GM12878 (cell line): ENCODE results near the gene CLDN6. TPM values are rescaled to one million over a fixed set of nuclear protein-coding genes. Genes with fewer than 3 reads are reported as not detected.

Experiments used
- ATAC-seq: fragments of 200-7000 bp; cut with Tn5 transposase; 3 replicates; pipeline ENCODE4 v1.9.1; 2020; ENCODE audit warnings: mild to moderate bottlenecking, moderate library complexity
- BruUV-seq: library from RNA; stranded (reverse); fragments of 400-500 nt; replicated peaks from 2 replicates; lab custom pipeline; 2021; lab: Mats Ljungman, UMichigan
- CTCF ChIA-PET: fragments of 300-600 bp; sonication (Branson Sonifier 250); formaldehyde crosslinking; extraction: SDS; loops from one replicate; lab custom pipeline; 2021; ENCODE audit warnings: inconsistent platforms; lab: Yijun Ruan, JAX
- POLR2A ChIA-PET: fragments of 350-600 bp; formaldehyde crosslinking; extraction: SDS; loops from one replicate; lab custom pipeline; 2021; ENCODE audit warnings: inconsistent platforms; lab: Charles Lee
- RAD21 ChIA-PET: fragments of 300-600 bp; sonication (Branson Sonifier 250); formaldehyde crosslinking; loops from one replicate; lab custom pipeline; 2023; ENCODE audit warnings: antibody characterized with exemption; ENCODE audit not compliant: unreplicated experiment; lab: Charles Lee
- SMC1A ChIA-PET: fragments of 300-600 bp; sonication (Branson Sonifier 250); formaldehyde crosslinking; loops from one replicate; lab custom pipeline; 2023; ENCODE audit not compliant: unreplicated experiment, uncharacterized antibody; lab: Charles Lee
- DNase-seq: peaks from one replicate; pipeline ENCODE4 v3.0.0-alpha.2; 2011; ENCODE audit warnings: low read depth, low spot score
- FAIRE-seq: peaks from 3 replicates; lab custom pipeline; 2011; peaks lifted over from hg19 to GRCh38; lab: Jason Lieb, UNC
- H2AFZ ChIP-seq: 2 replicates; pipeline ENCODE4 v1.6.0; 2011; ENCODE audit warnings: low read depth, low read length, control low read depth; ENCODE audit not compliant: control insufficient read depth
- H3K27ac ChIP-seq: 2 replicates; pipeline ENCODE4 v1.5.1; 2011; ENCODE audit warnings: control low read depth; ENCODE audit not compliant: control insufficient read depth, insufficient read depth
- H3K27me3 ChIP-seq, 2 experiments: replicated peaks in 1 of 2; 2 replicates each; pipeline versions ENCODE4 v1.6.0 to v1.6.1; 2011; ENCODE audit warnings: low read length in 1 of 2; ENCODE audit not compliant: control insufficient read depth in 2 of 2, insufficient read depth in 2 of 2
- H3K36me3 ChIP-seq, 2 experiments: 2 replicates each; pipeline ENCODE4 v1.5.1; 2011; ENCODE audit warnings: low read length in 1 of 2; ENCODE audit not compliant: control insufficient read depth in 2 of 2, insufficient read depth in 2 of 2
- H3K4me1 ChIP-seq: 2 replicates; pipeline ENCODE4 v1.6.1; 2011; ENCODE audit warnings: mild to moderate bottlenecking, low read length, moderate library complexity, mixed read lengths; ENCODE audit not compliant: control insufficient read depth, insufficient read depth
- H3K4me2 ChIP-seq: 2 replicates; pipeline ENCODE4 v1.6.0; 2011; ENCODE audit warnings: control low read depth; ENCODE audit not compliant: control insufficient read depth, insufficient read depth
- H3K4me3 ChIP-seq: fragments of 200-600 bp; sonication (generic); 2 replicates; pipeline ENCODE4 v1.5.1; 2016
- H3K79me2 ChIP-seq: 2 replicates; pipeline ENCODE4 v1.6.0; 2011; ENCODE audit warnings: low read length; ENCODE audit not compliant: control insufficient read depth, insufficient read depth
- H3K9ac ChIP-seq: 2 replicates; pipeline ENCODE4 v1.8.0; 2011; ENCODE audit warnings: low read length, control low read depth, mixed read lengths; ENCODE audit not compliant: control insufficient read depth, insufficient read depth
- H3K9me3 ChIP-seq: replicated peaks from 3 replicates; pipeline ENCODE4 v1.5.1; 2011; ENCODE audit warnings: mild to moderate bottlenecking, low read length; ENCODE audit not compliant: control insufficient read depth, insufficient read depth
- H4K20me1 ChIP-seq: 2 replicates; pipeline ENCODE4 v1.6.0; 2011; ENCODE audit not compliant: control insufficient read depth, insufficient read depth
- BACH1 ChIP-seq: fragments of 450-650 bp; IDR thresholded peaks from 2 replicates; pipeline ENCODE4 v1.6.1; 2017; ENCODE audit warnings: mild to moderate bottlenecking, borderline replicate concordance
- ETV6 ChIP-seq, 2 experiments: fragments of 450-650 bp in 1 of 2; IDR thresholded peaks in 1 of 2; conservative IDR thresholded peaks in 1 of 2; 2 replicates each; pipeline ENCODE4 v1.6.1; 2014; ENCODE audit warnings: antibody characterized with exemption in 1 of 2, borderline replicate concordance in 1 of 2, low read depth in 1 of 2, mild to moderate bottlenecking in 1 of 2, moderate library complexity in 1 of 2
- FOS ChIP-seq: IDR thresholded peaks from 3 replicates; pipeline ENCODE4 v1.6.1; 2011; ENCODE audit warnings: borderline replicate concordance; ENCODE audit not compliant: insufficient read length; ENCODE audit errors: extremely low read depth
- HCFC1 ChIP-seq: fragments of 150-350 bp; IDR thresholded peaks from 2 replicates; pipeline ENCODE4 v1.6.1; 2014; ENCODE audit warnings: low read length
- KDM1A ChIP-seq: fragments of 200-600 bp; sonication (generic); IDR thresholded peaks from 2 replicates; pipeline ENCODE4 v1.6.1; 2016; ENCODE audit warnings: borderline replicate concordance
- NBN ChIP-seq: fragments of 450-650 bp; IDR thresholded peaks from 2 replicates; pipeline ENCODE4 v1.6.1; 2016
- PAX8 ChIP-seq: fragments of 450-650 bp; IDR thresholded peaks from 2 replicates; pipeline ENCODE4 v1.6.1; 2017; ENCODE audit warnings: mild to moderate bottlenecking, moderate library complexity
- POLR2A ChIP-seq: IDR thresholded peaks from 2 replicates; pipeline ENCODE4 v1.6.1; 2011; ENCODE audit warnings: low read depth, mild to moderate bottlenecking, low read length
- RB1 ChIP-seq: fragments of 450-650 bp; formaldehyde crosslinking; IDR thresholded peaks from 2 replicates; pipeline ENCODE4 v1.6.1; 2017; ENCODE audit warnings: mild to moderate bottlenecking, borderline replicate concordance
- RFX5 ChIP-seq: IDR thresholded peaks from 2 replicates; pipeline ENCODE4 v1.6.1; 2011; ENCODE audit warnings: low read depth, low read length, improper control_type of control experiment
- TCF3 ChIP-seq: IDR thresholded peaks from 2 replicates; pipeline ENCODE4 v1.6.1; 2012; ENCODE audit warnings: low read depth, mild to moderate bottlenecking, low read length, borderline replicate concordance; ENCODE audit not compliant: insufficient read depth
- TCF7 ChIP-seq: IDR thresholded peaks from 2 replicates; pipeline ENCODE4 v1.6.1; 2014; ENCODE audit warnings: antibody characterized with exemption, borderline replicate concordance
- ZSCAN29 ChIP-seq: fragments of 450-650 bp; IDR thresholded peaks from 2 replicates; pipeline ENCODE4 v1.6.1; 2017; ENCODE audit warnings: mild to moderate bottlenecking, moderate library complexity
- WGBS: methylation state at CpG from one replicate; pipeline ENCODE4 v1.1.6; 2016; ENCODE audit warnings: low lambda C conversion rate; ENCODE audit not compliant: insufficient replicate concordance, insufficient coverage; ENCODE audit errors: missing lambda C conversion rate; 5-methylcytosine and 5-hydroxymethylcytosine counted together
- in situ Hi-C: fragments of 300-500 bp; cut with MboI; formaldehyde crosslinking; loops from 9 replicates; pipeline ENCODE4 v1.14.3; 2018; ENCODE audit warnings: mixed read lengths
- intact Hi-C: fragments of 100-400 bp; cut with micrococcal nuclease; formaldehyde crosslinking; loops from one replicate; pipeline ENCODE4 v1.14.2; 2022; ENCODE audit not compliant: unreplicated experiment
- polyA plus RNA-seq, 11 experiments: library from polyadenylated mRNA; depleted of rRNA in 4 of 11; unstranded in 6 of 11; stranded (reverse) in 5 of 11; fragments of >200 nt; fragmentation: Nextera tagmentation in 4 of 11; fragmentation: Illumina TruSeq in 1 of 11; extraction: Ambion mirVana in 4 of 11; extraction: Trizol in 1 of 11; gene quantifications; 1 replicate in 1 of 11; 2 replicates in 10 of 11; pipeline versions ENCODE4 v1.2.1 to v1.2.3, GENCODE V29; 2011 to 2016; ENCODE audit warnings: inconsistent platforms in 2 of 11, missing spikeins in 2 of 11, low read depth in 1 of 11
- total RNA-seq, 4 experiments: library from RNA; depleted of rRNA in 3 of 4; stranded (reverse); fragments of >200 nt in 3 of 4; fragmentation: Illumina TruSeq in 1 of 4; extraction: Trizol in 1 of 4; gene quantifications; 2 replicates each; pipeline versions ENCODE4 v1.2.1 to v1.2.3, GENCODE V29; 2013 to 2021
- TF ChIP-seq, protein P1 (sequence below): IDR thresholded peaks from 2 replicates; pipeline ENCODE4 v1.6.1; 2012; ENCODE audit warnings: low read depth, low read length, improper control_type of control experiment
- TF ChIP-seq, protein P2 (sequence below): fragments of 450-650 bp; IDR thresholded peaks from 2 replicates; pipeline ENCODE4 v1.6.1; 2016; ENCODE audit warnings: mild to moderate bottlenecking
- TF ChIP-seq, protein P3 (sequence below): IDR thresholded peaks from 2 replicates; pipeline ENCODE4 v1.6.1; 2012; ENCODE audit warnings: low read depth, low read length, improper control_type of control experiment

The CLDN6 gene
- total and polyA plus RNA-seq, 10 of the 15 experiments (the other 5 are each of a cell fraction or from before 2014, with no cell fraction given): 0.15 to 0.26 (median 0.23) TPM; not detected in 7

DNA sequence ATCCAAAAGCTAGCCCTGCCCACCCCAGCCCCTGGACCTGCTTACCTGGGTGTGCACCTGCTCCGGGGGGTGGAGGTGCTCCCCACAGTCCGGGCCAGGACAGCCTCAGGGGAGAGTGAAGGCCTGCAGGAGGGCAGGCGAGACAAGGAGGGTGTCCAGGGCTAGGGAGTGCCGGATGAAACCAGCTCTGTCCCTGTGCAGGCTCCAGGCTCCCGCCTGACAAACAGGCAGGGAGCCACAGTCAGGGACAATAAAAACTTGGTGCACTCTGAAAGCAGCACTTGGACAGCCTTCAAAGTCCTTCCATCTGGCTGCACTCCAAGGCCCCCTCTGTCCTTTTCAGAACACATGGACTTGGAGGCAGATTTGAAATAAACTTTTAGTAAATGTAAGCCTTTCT lies 44.9 kb downstream of the CLDN6 start:
- POLR2A ChIA-PET: interaction anchor here (1.1 kb wide), 1 partner anchor 27 kb away, joined by 3 read pairs; no protein-coding TSS in a partner anchor
- 74% methylated on average over 4 of the region's 5 CpGs for WGBS

DNA sequence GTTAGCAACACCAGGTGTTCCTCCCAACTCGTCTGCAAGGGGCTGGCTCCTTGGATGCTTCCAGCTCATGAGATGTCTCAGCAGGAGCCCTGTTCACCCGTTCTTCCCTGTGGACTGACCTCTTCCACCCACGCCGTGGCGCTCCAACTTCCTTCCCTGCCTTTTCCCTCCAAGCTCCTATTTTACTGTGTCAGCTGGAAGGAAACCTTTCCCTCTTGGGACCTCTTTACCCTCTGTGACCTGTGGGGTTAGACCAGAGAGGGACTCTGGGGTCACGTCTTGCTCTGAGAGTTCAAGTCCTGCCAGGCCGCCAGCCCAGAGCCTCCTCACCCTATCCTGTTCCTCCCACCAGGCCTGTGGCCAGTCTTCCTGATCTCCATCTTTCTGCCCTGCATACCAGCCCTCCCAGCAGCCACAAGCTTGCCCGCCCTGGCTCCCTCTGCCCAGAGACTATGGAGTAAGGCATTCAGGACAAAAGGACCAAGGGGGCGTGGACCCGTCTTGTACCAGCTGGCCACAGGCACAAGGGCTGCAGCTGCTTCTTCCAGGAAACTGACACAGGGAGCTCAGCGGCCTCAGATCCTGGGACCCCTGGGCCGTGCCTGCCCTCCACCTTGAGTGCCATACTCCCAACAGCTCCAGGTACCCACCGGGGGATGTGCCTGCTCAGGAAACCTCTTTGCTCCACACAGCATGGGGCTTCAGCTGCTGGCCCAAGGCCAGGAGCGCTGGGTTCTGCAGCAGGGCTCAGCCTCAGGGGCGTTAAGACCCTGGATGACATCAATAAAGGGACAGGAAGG lies 45.8 kb downstream of the CLDN6 start:
- H3K4me3 ChIP-seq: no peak overlapping the region
- no peak for FAIRE-seq
- intact Hi-C loops (no loop called here), in situ Hi-C loops (no loop called here)
- CTCF ChIA-PET: interaction anchor here (1.0 to 1.7 kb wide), 3 partner anchors 9 to 52 kb away, joined by 3 to 4 read pairs (median 4); partner anchors contain the start of gene PKMYT1
- BruUV-seq: no TSS peak
- H3K27me3 ChIP-seq: no peaks in the 10 kb centered on the region
- ATAC-seq: no peak
- H3K79me2 ChIP-seq: peaks cover 16% of the 10 kb centered on the region
- 80% methylated on average over 15 of the region's 15 CpGs for WGBS
- no peaks in the 10 kb centered on the region for H4K20me1 ChIP-seq
- peaks cover 13% of the 10 kb centered on the region for H3K4me1 ChIP-seq
- SMC1A ChIA-PET: interaction anchor here (0.8 kb wide), 1 partner anchor 8 kb away, joined by 3 read pairs; the partner anchor contains the start of gene KREMEN2
- DNase-seq: no peak
- H2AFZ ChIP-seq: no peak overlapping the region
- peaks cover 4 to 20% of the 10 kb centered on the region in 2 experiments; a peak in 3 of 4 replicates for H3K36me3 ChIP-seq
- H3K27ac ChIP-seq: no peak overlapping the region
- no peaks in the 10 kb centered on the region for H3K9me3 ChIP-seq
- no peak overlapping the region for H3K9ac ChIP-seq
- POLR2A ChIA-PET: interaction anchor here (1.5 kb wide), 1 partner anchor 9 kb away, joined by 4 read pairs; the partner anchor contains the start of gene PKMYT1
- no peak overlapping the region for H3K4me2 ChIP-seq
- TF ChIP-seq NBN (no peak), TCF7 (no peak), RB1 (no peak), ETV6 (conservative IDR thresholded peaks at IDR 0.05 in 1 of 2, IDR thresholded peaks at IDR 0.05 in 1 of 2; ENCODE audit: borderline replicate concordance in 1 of 2, low read depth in 1 of 2) (no peak), RFX5 (no peak), FOS (no peak), PAX8 (no peak), HCFC1 (no peak)
- TF ChIP-seq, protein P1, sequence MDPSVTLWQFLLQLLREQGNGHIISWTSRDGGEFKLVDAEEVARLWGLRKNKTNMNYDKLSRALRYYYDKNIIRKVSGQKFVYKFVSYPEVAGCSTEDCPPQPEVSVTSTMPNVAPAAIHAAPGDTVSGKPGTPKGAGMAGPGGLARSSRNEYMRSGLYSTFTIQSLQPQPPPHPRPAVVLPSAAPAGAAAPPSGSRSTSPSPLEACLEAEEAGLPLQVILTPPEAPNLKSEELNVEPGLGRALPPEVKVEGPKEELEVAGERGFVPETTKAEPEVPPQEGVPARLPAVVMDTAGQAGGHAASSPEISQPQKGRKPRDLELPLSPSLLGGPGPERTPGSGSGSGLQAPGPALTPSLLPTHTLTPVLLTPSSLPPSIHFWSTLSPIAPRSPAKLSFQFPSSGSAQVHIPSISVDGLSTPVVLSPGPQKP: no peak
- TF ChIP-seq, protein P2, sequence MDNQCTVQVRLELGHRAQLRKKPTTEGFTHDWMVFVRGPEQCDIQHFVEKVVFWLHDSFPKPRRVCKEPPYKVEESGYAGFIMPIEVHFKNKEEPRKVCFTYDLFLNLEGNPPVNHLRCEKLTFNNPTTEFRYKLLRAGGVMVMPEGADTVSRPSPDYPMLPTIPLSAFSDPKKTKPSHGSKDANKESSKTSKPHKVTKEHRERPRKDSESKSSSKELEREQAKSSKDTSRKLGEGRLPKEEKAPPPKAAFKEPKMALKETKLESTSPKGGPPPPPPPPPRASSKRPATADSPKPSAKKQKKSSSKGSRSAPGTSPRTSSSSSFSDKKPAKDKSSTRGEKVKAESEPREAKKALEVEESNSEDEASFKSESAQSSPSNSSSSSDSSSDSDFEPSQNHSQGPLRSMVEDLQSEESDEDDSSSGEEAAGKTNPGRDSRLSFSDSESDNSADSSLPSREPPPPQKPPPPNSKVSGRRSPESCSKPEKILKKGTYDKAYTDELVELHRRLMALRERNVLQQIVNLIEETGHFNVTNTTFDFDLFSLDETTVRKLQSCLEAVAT: no peak
- RAD21 ChIA-PET: no interaction called here

More for the DNA sequence above, 44.9 kb downstream of the CLDN6 start:
- ChIA-PET RAD21 (no interaction called here), SMC1A (interaction anchor here (0.8 kb wide), 1 partner anchor 9 kb away, joined by 3 read pairs; the partner anchor contains the start of gene KREMEN2), CTCF (interaction anchor here (1.4 kb wide), 1 partner anchor 53 kb away, joined by 3 read pairs; no protein-coding TSS in a partner anchor)
- H3K79me2 ChIP-seq: peaks cover 16% of the 10 kb centered on the region
- H3K4me3 ChIP-seq: no peak overlapping the region
- no peaks in the 10 kb centered on the region for H4K20me1 ChIP-seq
- H3K4me2 ChIP-seq: no peak overlapping the region
- H2AFZ ChIP-seq: no peak overlapping the region
- H3K4me1 ChIP-seq: peaks cover 10% of the 10 kb centered on the region
- no peaks in the 10 kb centered on the region for H3K27me3 ChIP-seq
- peaks cover 4 to 22% of the 10 kb centered on the region in 2 experiments; a peak in 3 of 4 replicates for H3K36me3 ChIP-seq
- no TSS peak for BruUV-seq
- H3K27ac ChIP-seq: no peak overlapping the region
- intact Hi-C loops (no loop called here), in situ Hi-C loops (no loop called here)
- TF ChIP-seq POLR2A (peak; percentile 7; the same call in 1 of the 2 replicates), BACH1 (no peak), KDM1A (no peak), TCF3 (no peak), ZSCAN29 (no peak)
- TF ChIP-seq, protein P3, sequence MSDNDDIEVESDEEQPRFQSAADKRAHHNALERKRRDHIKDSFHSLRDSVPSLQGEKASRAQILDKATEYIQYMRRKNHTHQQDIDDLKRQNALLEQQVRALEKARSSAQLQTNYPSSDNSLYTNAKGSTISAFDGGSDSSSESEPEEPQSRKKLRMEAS: no peak
- DNase-seq: no peak
- FAIRE-seq: no peak
- no peak overlapping the region for H3K9ac ChIP-seq
- ATAC-seq: no peak
- H3K9me3 ChIP-seq: no peaks in the 10 kb centered on the region
